GM10248 (cell line): ENCODE data around the gene GPR101.

ENCODE experiments used
- CTCF ChIA-PET: fragments of 300-600 bp; sonication (Branson Sonifier 250); formaldehyde crosslinking; extraction: SDS; loops from one replicate; lab custom pipeline; 2021; ENCODE audit warnings: antibody characterized with exemption; lab: Yijun Ruan, JAX
- POLR2A ChIA-PET: fragments of 350-650 bp; sonication (Branson Sonifier 250); formaldehyde crosslinking; extraction: SDS; loops from one replicate; lab custom pipeline; 2020; ENCODE audit warnings: antibody characterized with exemption; lab: Yijun Ruan, JAX
- DNase-seq: peaks from one replicate; pipeline ENCODE4 v3.0.0; 2012; ENCODE audit errors: extremely low spot score
- TF ChIP-seq, protein P1 (sequence below): IDR thresholded peaks from 2 replicates; pipeline ENCODE4 v1.5.1; 2012; ENCODE audit warnings: mild to moderate bottlenecking, low read depth; ENCODE audit errors: extremely low read depth, missing control alignments, control extremely low read depth

The GPR101 gene

DNA sequence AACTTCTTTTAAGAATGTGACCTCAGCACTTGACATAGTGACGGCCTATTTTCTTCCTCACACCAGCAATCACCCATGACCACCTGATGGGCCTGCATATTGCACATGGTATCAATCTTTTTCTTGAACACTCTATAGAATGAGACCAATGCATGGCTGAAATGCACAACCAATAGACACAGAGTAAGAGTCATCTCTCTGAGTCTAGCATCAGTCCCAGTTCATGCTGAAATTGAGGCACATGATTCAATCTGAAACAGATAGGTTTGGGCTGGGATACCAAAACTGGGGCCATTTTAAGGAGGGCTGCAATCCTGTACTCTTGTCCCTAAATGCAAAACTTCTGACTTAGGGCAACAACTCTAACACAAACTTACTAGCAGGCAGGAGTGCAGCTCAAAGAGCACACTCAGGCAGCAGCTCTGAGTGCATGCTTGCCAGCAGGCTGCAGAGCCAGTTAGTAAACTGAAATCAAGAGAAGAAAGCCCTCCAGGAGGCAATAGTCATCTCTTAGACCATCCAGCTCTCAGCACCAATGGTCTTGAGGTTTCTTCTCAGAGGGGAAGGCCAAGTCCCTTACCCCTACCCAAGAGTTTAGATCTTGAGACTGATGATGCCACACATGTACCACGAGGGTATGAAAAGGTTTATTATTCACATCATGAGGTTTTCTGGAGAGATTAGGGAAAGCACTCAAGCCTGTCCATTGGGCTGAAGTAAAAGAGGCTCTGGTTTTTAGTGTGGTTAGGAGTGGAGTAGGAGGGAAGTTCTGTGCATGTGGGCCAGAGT is 24.7 kb upstream of the GPR101 start:
- TF ChIP-seq, protein P1, sequence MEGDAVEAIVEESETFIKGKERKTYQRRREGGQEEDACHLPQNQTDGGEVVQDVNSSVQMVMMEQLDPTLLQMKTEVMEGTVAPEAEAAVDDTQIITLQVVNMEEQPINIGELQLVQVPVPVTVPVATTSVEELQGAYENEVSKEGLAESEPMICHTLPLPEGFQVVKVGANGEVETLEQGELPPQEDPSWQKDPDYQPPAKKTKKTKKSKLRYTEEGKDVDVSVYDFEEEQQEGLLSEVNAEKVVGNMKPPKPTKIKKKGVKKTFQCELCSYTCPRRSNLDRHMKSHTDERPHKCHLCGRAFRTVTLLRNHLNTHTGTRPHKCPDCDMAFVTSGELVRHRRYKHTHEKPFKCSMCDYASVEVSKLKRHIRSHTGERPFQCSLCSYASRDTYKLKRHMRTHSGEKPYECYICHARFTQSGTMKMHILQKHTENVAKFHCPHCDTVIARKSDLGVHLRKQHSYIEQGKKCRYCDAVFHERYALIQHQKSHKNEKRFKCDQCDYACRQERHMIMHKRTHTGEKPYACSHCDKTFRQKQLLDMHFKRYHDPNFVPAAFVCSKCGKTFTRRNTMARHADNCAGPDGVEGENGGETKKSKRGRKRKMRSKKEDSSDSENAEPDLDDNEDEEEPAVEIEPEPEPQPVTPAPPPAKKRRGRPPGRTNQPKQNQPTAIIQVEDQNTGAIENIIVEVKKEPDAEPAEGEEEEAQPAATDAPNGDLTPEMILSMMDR = no peak
- ChIA-PET POLR2A (no interaction called here), CTCF (no interaction called here)
- no peak for DNase-seq

DNA sequence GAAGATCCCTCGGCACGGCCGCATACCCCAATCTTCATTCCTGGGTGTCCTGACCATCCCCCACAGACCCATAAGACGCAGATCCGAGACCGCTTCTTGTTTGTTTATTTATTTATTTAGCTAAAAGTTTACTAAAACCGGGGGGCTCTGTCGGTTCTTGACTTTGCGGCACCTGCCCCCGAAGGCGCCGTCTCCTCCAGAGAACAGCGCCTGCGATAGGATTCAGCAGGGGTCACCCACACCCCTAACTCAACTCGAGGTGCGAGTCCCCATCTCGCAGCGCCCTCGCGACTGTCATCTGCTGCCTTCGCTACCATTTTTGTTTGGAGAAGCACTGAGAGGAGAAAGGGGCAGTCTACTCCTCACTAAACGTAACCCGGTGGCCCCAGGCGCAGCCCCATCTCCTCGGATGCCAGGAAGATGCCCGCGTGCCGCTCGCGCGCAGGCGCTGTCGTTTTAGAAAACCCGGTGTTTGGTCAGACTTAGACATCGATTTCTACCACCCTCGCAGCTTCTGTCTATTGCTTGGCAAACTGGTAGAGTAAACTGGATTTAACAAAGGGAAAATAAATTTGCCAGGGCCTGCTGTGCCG is 18.9 kb upstream of the GPR101 start:
- TF ChIP-seq, protein P1 = no peak
- DNase-seq = no peak
- ChIA-PET POLR2A (no interaction called here), CTCF (interaction anchor here (0.6 to 2.4 kb wide), 13 partner anchors 8 to 426 kb away, joined by 3 to 11 read pairs (median 4); no protein-coding TSS in a partner anchor)

DNA sequence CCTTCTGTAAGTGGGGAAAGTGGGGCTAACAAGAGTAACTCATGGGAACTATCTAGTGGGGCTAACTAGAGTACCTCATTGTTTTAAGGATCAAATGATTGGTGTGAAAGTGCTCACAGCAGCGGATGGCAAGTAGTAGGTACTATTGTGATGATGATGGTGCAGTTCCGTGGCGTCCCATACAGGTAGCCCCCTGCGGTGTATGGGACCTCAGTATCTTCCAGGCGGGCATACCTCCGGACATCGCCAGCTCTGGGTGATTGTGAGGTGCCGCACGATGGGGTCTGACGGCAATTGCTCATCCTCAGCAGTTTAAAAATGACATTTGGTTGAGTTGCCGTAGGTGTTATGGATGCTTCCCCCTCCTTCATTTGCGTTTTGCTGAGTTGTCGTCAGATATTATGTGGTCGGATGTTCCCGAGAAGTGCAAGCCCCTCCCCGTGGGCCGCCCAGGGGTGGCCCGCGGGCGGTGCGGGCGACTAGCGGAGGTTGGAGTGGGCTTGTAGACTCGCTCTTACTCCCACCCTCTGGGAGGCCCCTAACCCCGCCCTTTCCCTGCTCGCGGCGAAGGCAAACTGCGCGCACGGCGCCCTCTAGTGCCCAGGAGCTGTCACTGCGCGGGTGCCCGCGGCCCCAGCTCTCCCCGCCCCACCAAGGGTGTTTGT is 18.3 kb upstream of the GPR101 start:
- TF ChIP-seq, protein P1 = peak; percentile 84
- POLR2A ChIA-PET = no interaction called here
- CTCF ChIA-PET = interaction anchor here (0.6 to 2.4 kb wide), 17 partner anchors 9 to 425 kb away, joined by 3 to 11 read pairs (median 4); partner anchors contain the start of gene GPR101

DNA sequence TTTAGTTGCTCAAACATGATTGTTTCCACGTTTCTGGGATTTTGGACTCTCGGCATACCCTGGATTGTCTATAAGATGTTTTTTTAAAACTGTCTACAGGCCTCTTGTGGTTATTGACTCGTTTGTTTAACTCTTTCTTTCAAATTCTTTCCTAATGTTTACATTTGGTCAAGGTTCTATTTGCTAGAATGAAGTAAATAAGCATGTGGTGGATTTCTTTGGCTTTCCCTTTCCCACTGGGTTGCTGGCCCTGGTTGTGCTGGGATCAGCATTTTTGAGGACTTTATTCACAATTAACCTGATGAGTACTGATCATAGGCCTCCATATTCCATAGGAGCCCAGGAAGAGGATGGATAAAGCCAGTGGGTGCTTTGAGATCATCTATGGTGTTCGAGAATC is 11.1 kb upstream of the GPR101 start:
- TF ChIP-seq, protein P1 = no peak
- ChIA-PET POLR2A (no interaction called here), CTCF (no interaction called here)
- DNase-seq = no peak

More for the DNA sequence above, 18.3 kb upstream of the GPR101 start:
- DNase-seq = peak; percentile 78

DNA sequence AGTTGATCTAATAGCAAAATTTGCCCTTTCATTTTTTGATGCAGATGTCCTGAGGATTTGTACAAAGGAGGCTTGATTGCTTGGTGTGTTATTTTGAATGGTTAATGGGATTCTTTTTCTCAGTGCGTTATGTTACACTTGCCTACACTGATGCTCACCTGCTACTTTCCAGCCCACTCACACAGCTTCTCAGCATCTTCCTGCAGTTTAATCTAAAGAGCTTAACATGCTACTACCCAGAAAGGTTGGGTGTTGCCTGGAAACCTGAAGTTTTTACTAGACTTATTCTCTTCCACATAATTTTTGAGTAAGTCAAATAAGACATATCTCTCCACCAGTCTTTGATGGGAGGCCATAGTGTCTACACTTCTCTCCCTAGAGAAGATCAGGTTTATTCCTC is 9.9 kb upstream of the GPR101 start:
- ChIA-PET POLR2A (no interaction called here), CTCF (no interaction called here)
- TF ChIP-seq, protein P1 = no peak
- no peak for DNase-seq

DNA sequence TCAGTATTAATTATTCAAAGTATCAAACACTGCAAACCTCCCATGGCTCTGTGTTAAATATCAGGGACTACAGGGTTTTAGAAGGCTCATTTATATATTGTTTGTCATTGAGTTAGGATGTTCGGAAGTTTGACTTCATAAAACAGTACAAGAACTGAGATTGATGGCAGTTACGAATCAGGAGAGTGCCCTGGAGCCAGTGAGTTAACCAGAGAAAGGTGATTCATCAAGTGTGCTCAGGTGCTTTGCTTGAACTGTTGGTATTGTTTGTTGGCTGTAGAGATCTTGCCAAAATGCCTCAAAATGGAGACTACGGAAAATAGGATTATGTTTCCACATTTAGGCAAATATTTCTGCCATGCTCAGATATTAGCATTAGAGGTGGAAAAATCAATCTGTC is 7.5 kb upstream of the GPR101 start:
- ChIA-PET CTCF (interaction anchor here (0.9 kb wide), 1 partner anchor 10 kb away, joined by 3 read pairs; no protein-coding TSS in a partner anchor), POLR2A (no interaction called here)
- DNase-seq = no peak
- TF ChIP-seq, protein P1 = no peak
